HCT116 (cell line): ENCODE measurements around the gene IGFBP7. TPM values are rescaled to one million over a fixed set of nuclear protein-coding genes. Genes with fewer than 3 reads are reported as not detected.
A peak's percentile ranks its signal among the peaks of the same experiment; 100 is the strongest.

ENCODE experiments used
- ATAC-seq: fragments of 200-7000 bp; cut with Tn5 transposase; 2 replicates; pipeline ENCODE4 v1.9.1; 2020; ENCODE audit warnings: mild to moderate bottlenecking, moderate library complexity
- BruUV-seq: library from RNA; stranded (reverse); fragments of 400-500 nt; replicated peaks from 2 replicates; lab custom pipeline; 2021; lab: Mats Ljungman, UMichigan
- CTCF ChIA-PET: fragments of 300-600 bp; sonication (Branson Sonifier 250); formaldehyde crosslinking; loops from one replicate; lab custom pipeline; 2021; ENCODE audit warnings: antibody characterized with exemption; lab: Charles Lee
- POLR2A ChIA-PET: fragments of 300-600, 350-600 bp; sonication (Branson Sonifier 250); formaldehyde crosslinking; loops from one replicate; lab custom pipeline; 2021; ENCODE audit warnings: antibody characterized with exemption; lab: Charles Lee
- RAD21 ChIA-PET, 2 experiments: fragments of 300-600 bp; sonication (Branson Sonifier 250); formaldehyde crosslinking; loops; one replicate each; lab custom pipeline; 2023; ENCODE audit warnings: low total read pairs in 2 of 2; ENCODE audit not compliant: uncharacterized antibody in 2 of 2, unreplicated experiment in 2 of 2, low non-redundant PET in 1 of 2; lab: Charles Lee
- DNase-seq: peaks from one replicate; pipeline ENCODE4 v3.0.0-alpha.2; 2010; ENCODE audit warnings: low read depth, low spot score
- H2AFZ ChIP-seq: fragments of 200-600 bp; shearing (Covaris generic), sonication (generic); 2 replicates; pipeline ENCODE4 v1.6.1; 2017; ENCODE audit warnings: low read depth, mixed run types, mixed read lengths, antibody characterized with exemption, low read length; ENCODE audit not compliant: poor library complexity, severe bottlenecking
- H3K27ac ChIP-seq: 2 replicates; pipeline ENCODE4 v1.5.1; 2012; ENCODE audit warnings: low read depth, low read length
- H3K27me3 ChIP-seq: fragments of 200-600 bp; sonication (generic); 2 replicates; pipeline ENCODE4 v1.6.1; 2016; ENCODE audit warnings: mixed run types, low read length, mixed read lengths; ENCODE audit not compliant: insufficient read depth
- H3K36me3 ChIP-seq, 2 experiments: fragments of 200-500 bp in 1 of 2; fragments of 200-600 bp in 1 of 2; sonication (Bioruptor generic) in 1 of 2; sonication (generic) in 1 of 2; 2 replicates each; pipeline versions ENCODE4 v1.5.1 to v1.6.1; 2014 to 2016; ENCODE audit warnings: low read length in 2 of 2, inconsistent platforms in 1 of 2, mixed read lengths in 1 of 2, mixed run types in 1 of 2; ENCODE audit not compliant: insufficient read depth in 2 of 2, control insufficient read depth in 1 of 2
- H3K4me1 ChIP-seq, 2 experiments: fragments of 200-600 bp in 1 of 2; sonication (generic) in 1 of 2; 2 replicates each; pipeline versions ENCODE4 v1.5.1 to v1.6.1; 2012 to 2017; ENCODE audit warnings: low read length in 2 of 2, inconsistent platforms in 1 of 2, mild to moderate bottlenecking in 1 of 2, mixed read lengths in 1 of 2, mixed run types in 1 of 2, moderate library complexity in 1 of 2; ENCODE audit not compliant: insufficient read depth in 2 of 2, control insufficient read depth in 1 of 2
- H3K4me2 ChIP-seq: fragments of 200-600 bp; sonication (generic); 2 replicates; pipeline ENCODE4 v1.6.1; 2017; ENCODE audit warnings: mixed run types, low read length, mixed read lengths
- H3K4me3 ChIP-seq, 2 experiments: fragments of 200-600 bp in 1 of 2; sonication (generic) in 1 of 2; replicated peaks in 1 of 2; 2 replicates each; pipeline ENCODE4 v1.5.1; 2011 to 2016; ENCODE audit warnings: low read length in 2 of 2, control low read depth in 1 of 2, low read depth in 1 of 2, mild to moderate bottlenecking in 1 of 2, mixed read lengths in 1 of 2, mixed run types in 1 of 2
- H3K79me2 ChIP-seq: fragments of 200-600 bp; sonication (generic); 2 replicates; pipeline ENCODE4 v1.6.1; 2017; ENCODE audit warnings: mild to moderate bottlenecking, mixed run types, low read length, moderate library complexity, mixed read lengths; ENCODE audit not compliant: insufficient read depth
- H3K9ac ChIP-seq: fragments of 200-600 bp; sonication (generic); 2 replicates; pipeline ENCODE4 v1.6.1; 2016; ENCODE audit warnings: low read length, mixed read lengths
- H3K9me2 ChIP-seq: fragments of 200-600 bp; sonication (generic), shearing (Covaris generic); 2 replicates; pipeline ENCODE4 v1.6.1; 2017; ENCODE audit warnings: mixed run types, mild to moderate bottlenecking, moderate library complexity; ENCODE audit not compliant: insufficient read depth
- H3K9me3 ChIP-seq, 2 experiments: fragments of 200-500 bp in 1 of 2; fragments of 200-600 bp in 1 of 2; sonication (Bioruptor generic) in 1 of 2; sonication (generic) in 1 of 2; 2 replicates each; pipeline ENCODE4 v1.6.1; 2014 to 2017; ENCODE audit warnings: low read length in 2 of 2, mixed read lengths in 2 of 2, inconsistent platforms in 1 of 2, low read depth in 1 of 2, mild to moderate bottlenecking in 1 of 2, mixed run types in 1 of 2, moderate library complexity in 1 of 2; ENCODE audit not compliant: control insufficient read depth in 1 of 2, insufficient read depth in 1 of 2
- H4K20me1 ChIP-seq: fragments of 200-600 bp; sonication (generic), shearing (Covaris generic); 2 replicates; pipeline ENCODE4 v1.6.1; 2017; ENCODE audit warnings: mixed run types, mild to moderate bottlenecking, moderate library complexity; ENCODE audit not compliant: insufficient read depth
- CBX3 ChIP-seq: IDR thresholded peaks from 2 replicates; pipeline ENCODE4 v1.6.1; 2012; ENCODE audit warnings: low read depth
- EGR1 ChIP-seq: IDR thresholded peaks from 2 replicates; pipeline ENCODE4 v1.6.1; 2012; ENCODE audit warnings: low read depth
- ELF1 ChIP-seq: IDR thresholded peaks from 2 replicates; pipeline ENCODE4 v1.6.1; 2012; ENCODE audit warnings: low read depth, borderline replicate concordance
- FOSL1 ChIP-seq: IDR thresholded peaks from 2 replicates; pipeline ENCODE4 v1.6.1; 2012; ENCODE audit warnings: low read depth
- RAD21 ChIP-seq: IDR thresholded peaks from 2 replicates; pipeline ENCODE4 v1.6.1; 2012; ENCODE audit warnings: low read depth, mild to moderate bottlenecking
- SP1 ChIP-seq: IDR thresholded peaks from 2 replicates; pipeline ENCODE4 v1.6.1; 2012; ENCODE audit warnings: low read depth
- TCF7L2 ChIP-seq: IDR thresholded peaks from 2 replicates; pipeline ENCODE4 v1.7.0; 2011; ENCODE audit warnings: borderline replicate concordance, inconsistent platforms; ENCODE audit not compliant: insufficient read depth, insufficient read length; ENCODE audit errors: extremely low read depth
- intact Hi-C: fragments of 100-400 bp; cut with micrococcal nuclease; formaldehyde crosslinking; loops from 2 replicates; pipeline ENCODE4 v1.10.0; 2022
- total RNA-seq: library from RNA; stranded (reverse); gene quantifications from one replicate; pipeline ENCODE4 v1.2.1, GENCODE V29; 2021; ENCODE audit not compliant: unreplicated experiment
- TF ChIP-seq, protein P1 (sequence below): IDR thresholded peaks from 2 replicates; pipeline ENCODE4 v1.6.1; 2012; ENCODE audit warnings: low read depth
- TF ChIP-seq, protein P2 (sequence below): IDR thresholded peaks from 2 replicates; pipeline ENCODE4 v1.6.1; 2012
- TF ChIP-seq, protein P3 (sequence below), 3 experiments: fragments of 200-600 bp in 1 of 3; sonication (generic) in 1 of 3; IDR thresholded peaks in 2 of 3; conservative IDR thresholded peaks in 1 of 3; 2 replicates each; pipeline ENCODE4 v1.5.1; 2012 to 2017; ENCODE audit warnings: low read depth in 2 of 3, low read length in 2 of 3, antibody characterized with exemption in 1 of 3, borderline replicate concordance in 1 of 3, control low read depth in 1 of 3, mild to moderate bottlenecking in 1 of 3, mixed read lengths in 1 of 3, mixed run types in 1 of 3, moderate library complexity in 1 of 3; ENCODE audit not compliant: insufficient read depth in 1 of 3

The IGFBP7 gene
- total RNA-seq, 1 experiment from 2014 or later = 0.91 TPM

DNA sequence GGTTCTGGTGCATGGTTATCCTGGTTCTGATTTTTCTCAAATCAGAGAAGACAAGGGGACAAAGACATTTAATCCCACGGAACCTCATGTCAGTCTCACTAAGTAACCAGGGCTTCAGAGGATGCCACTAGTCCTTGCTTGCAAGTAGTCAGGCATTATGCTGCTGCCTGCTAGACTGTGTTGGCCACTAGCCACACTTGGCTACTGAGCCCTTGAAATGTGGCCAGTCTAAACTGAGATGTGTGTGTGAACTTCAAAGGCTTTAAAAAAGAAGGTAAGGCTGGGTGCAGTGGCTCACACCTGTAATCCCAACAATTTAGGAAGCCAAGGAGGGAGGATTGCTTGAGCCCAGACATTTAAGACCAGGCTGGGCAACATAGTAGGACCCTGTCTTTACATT is 48.6 kb upstream of the IGFBP7 start:
- Histone ChIP-seq H3K4me3 (no peak overlapping the region), H3K27me3 (peaks cover 35% of the 10 kb centered on the region), H3K9me2 (no peaks in the 10 kb centered on the region), H3K9ac (no peak overlapping the region), H3K9me3 (no peaks in the 10 kb centered on the region), H3K4me1 (peaks cover 1 to 8% of the 10 kb centered on the region in 2 experiments; a peak in 2 of 4 replicates), H3K27ac (no peak overlapping the region), H4K20me1 (no peaks in the 10 kb centered on the region), H2AFZ (no peak overlapping the region), H3K4me2 (no peak overlapping the region), H3K79me2 (no peaks in the 10 kb centered on the region), H3K36me3 (no peaks in the 10 kb centered on the region)
- TF ChIP-seq ELF1 (no peak), RAD21 (no peak), FOSL1 (no peak), CBX3 (no peak), SP1 (no peak), TCF7L2 (peak; percentile 66)
- TF ChIP-seq, protein P1, sequence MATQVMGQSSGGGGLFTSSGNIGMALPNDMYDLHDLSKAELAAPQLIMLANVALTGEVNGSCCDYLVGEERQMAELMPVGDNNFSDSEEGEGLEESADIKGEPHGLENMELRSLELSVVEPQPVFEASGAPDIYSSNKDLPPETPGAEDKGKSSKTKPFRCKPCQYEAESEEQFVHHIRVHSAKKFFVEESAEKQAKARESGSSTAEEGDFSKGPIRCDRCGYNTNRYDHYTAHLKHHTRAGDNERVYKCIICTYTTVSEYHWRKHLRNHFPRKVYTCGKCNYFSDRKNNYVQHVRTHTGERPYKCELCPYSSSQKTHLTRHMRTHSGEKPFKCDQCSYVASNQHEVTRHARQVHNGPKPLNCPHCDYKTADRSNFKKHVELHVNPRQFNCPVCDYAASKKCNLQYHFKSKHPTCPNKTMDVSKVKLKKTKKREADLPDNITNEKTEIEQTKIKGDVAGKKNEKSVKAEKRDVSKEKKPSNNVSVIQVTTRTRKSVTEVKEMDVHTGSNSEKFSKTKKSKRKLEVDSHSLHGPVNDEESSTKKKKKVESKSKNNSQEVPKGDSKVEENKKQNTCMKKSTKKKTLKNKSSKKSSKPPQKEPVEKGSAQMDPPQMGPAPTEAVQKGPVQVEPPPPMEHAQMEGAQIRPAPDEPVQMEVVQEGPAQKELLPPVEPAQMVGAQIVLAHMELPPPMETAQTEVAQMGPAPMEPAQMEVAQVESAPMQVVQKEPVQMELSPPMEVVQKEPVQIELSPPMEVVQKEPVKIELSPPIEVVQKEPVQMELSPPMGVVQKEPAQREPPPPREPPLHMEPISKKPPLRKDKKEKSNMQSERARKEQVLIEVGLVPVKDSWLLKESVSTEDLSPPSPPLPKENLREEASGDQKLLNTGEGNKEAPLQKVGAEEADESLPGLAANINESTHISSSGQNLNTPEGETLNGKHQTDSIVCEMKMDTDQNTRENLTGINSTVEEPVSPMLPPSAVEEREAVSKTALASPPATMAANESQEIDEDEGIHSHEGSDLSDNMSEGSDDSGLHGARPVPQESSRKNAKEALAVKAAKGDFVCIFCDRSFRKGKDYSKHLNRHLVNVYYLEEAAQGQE = no peak
- ChIA-PET POLR2A (no interaction called here), RAD21 (no interaction called here), CTCF (no interaction called here)
- no TSS peak for BruUV-seq
- intact Hi-C loops = no loop called here
- DNase-seq (no peak), ATAC-seq (no peak)

DNA sequence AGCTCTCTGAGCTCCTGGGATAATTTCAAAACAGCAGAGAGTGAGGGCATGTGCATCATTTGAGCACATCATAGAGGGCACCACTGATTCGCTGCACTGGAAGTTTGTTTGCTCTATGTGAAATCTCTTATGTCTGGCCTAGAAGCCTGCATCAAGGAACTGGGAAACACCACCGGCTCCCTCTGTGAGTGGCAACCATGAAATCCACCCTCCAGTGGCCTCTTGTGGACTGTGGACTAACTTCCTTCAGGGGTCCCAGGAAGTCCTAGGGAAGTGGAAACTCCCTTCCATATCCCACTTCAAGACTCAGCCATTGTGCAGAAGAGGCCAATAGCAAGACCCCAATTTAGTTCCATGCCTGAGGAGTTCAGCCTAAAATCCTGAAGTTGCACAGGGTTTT is 48.0 kb upstream of the IGFBP7 start:
- CTCF ChIA-PET = no interaction called here
- ATAC-seq = no peak
- intact Hi-C loops = no loop called here
- TF ChIP-seq, protein P2, sequence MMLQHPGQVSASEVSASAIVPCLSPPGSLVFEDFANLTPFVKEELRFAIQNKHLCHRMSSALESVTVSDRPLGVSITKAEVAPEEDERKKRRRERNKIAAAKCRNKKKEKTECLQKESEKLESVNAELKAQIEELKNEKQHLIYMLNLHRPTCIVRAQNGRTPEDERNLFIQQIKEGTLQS = no peak
- TF ChIP-seq, protein P1 = no peak
- TF ChIP-seq, protein P3, sequence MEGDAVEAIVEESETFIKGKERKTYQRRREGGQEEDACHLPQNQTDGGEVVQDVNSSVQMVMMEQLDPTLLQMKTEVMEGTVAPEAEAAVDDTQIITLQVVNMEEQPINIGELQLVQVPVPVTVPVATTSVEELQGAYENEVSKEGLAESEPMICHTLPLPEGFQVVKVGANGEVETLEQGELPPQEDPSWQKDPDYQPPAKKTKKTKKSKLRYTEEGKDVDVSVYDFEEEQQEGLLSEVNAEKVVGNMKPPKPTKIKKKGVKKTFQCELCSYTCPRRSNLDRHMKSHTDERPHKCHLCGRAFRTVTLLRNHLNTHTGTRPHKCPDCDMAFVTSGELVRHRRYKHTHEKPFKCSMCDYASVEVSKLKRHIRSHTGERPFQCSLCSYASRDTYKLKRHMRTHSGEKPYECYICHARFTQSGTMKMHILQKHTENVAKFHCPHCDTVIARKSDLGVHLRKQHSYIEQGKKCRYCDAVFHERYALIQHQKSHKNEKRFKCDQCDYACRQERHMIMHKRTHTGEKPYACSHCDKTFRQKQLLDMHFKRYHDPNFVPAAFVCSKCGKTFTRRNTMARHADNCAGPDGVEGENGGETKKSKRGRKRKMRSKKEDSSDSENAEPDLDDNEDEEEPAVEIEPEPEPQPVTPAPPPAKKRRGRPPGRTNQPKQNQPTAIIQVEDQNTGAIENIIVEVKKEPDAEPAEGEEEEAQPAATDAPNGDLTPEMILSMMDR (IDR thresholded peaks at IDR 0.05 in 2 of 3, conservative IDR thresholded peaks at IDR 0.05 in 1 of 3; ENCODE audit: borderline replicate concordance in 1 of 3, insufficient read depth in 1 of 3, low read depth in 2 of 3, low read length in 2 of 3) = no peak
- TF ChIP-seq EGR1 (no peak), TCF7L2 (no peak), CBX3 (no peak)

More for the DNA sequence above, 48.0 kb upstream of the IGFBP7 start:
- H3K4me3 ChIP-seq = no peak overlapping the region
- no peaks in the 10 kb centered on the region for H3K9me2 ChIP-seq
- DNase-seq = no peak
- no peak overlapping the region for H3K27ac ChIP-seq
- H3K36me3 ChIP-seq = no peaks in the 10 kb centered on the region
- H2AFZ ChIP-seq = no peak overlapping the region
- no TSS peak for BruUV-seq
- H3K9me3 ChIP-seq = no peaks in the 10 kb centered on the region
- peaks cover 0 to 2% of the 10 kb centered on the region in 2 experiments; a peak in 2 of 4 replicates for H3K4me1 ChIP-seq
- no peak overlapping the region for H3K4me2 ChIP-seq
- no peak overlapping the region for H3K9ac ChIP-seq
- ChIA-PET RAD21 (no interaction called here), POLR2A (no interaction called here)
- peaks cover 37% of the 10 kb centered on the region for H3K27me3 ChIP-seq
- H3K79me2 ChIP-seq = no peaks in the 10 kb centered on the region
- H4K20me1 ChIP-seq = no peaks in the 10 kb centered on the region
